ENCODE measurements around the gene MTF2.

DNA sequence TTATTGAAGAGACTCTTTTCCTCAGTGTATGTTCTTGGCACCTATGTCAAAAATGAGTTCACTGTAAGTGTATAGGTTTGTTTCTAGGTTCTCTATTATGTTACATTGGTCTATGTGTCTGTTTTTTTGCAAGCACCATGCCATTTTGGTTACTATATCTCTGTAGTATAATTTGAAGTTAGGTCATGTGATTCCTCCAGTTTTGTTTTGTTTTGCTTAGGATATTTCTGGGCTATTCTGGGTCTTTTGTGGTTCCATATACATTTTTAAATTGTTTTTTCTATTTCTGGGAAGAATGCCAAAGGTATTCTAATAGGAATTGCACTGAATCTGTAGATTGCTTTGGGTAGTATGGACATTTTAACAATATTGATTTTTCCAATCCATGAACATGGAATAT, 87.9 kb downstream of the MTF2 start:
- no peak for TF ChIP-seq POLR2A (IDR thresholded peaks at IDR 0.05)
- TF ChIP-seq, protein P1, sequence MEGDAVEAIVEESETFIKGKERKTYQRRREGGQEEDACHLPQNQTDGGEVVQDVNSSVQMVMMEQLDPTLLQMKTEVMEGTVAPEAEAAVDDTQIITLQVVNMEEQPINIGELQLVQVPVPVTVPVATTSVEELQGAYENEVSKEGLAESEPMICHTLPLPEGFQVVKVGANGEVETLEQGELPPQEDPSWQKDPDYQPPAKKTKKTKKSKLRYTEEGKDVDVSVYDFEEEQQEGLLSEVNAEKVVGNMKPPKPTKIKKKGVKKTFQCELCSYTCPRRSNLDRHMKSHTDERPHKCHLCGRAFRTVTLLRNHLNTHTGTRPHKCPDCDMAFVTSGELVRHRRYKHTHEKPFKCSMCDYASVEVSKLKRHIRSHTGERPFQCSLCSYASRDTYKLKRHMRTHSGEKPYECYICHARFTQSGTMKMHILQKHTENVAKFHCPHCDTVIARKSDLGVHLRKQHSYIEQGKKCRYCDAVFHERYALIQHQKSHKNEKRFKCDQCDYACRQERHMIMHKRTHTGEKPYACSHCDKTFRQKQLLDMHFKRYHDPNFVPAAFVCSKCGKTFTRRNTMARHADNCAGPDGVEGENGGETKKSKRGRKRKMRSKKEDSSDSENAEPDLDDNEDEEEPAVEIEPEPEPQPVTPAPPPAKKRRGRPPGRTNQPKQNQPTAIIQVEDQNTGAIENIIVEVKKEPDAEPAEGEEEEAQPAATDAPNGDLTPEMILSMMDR (IDR thresholded peaks at IDR 0.05), result no peak
